GM12801 (cell line): ENCODE results near the gene MARS1.

Source experiments
- TF ChIP-seq, protein P1 (sequence below): IDR thresholded peaks from one replicate; pipeline ENCODE4 v1.5.1; 2011; ENCODE audit warnings: control low read depth; ENCODE audit not compliant: insufficient read length; ENCODE audit errors: extremely low read depth

The MARS1 gene

DNA sequence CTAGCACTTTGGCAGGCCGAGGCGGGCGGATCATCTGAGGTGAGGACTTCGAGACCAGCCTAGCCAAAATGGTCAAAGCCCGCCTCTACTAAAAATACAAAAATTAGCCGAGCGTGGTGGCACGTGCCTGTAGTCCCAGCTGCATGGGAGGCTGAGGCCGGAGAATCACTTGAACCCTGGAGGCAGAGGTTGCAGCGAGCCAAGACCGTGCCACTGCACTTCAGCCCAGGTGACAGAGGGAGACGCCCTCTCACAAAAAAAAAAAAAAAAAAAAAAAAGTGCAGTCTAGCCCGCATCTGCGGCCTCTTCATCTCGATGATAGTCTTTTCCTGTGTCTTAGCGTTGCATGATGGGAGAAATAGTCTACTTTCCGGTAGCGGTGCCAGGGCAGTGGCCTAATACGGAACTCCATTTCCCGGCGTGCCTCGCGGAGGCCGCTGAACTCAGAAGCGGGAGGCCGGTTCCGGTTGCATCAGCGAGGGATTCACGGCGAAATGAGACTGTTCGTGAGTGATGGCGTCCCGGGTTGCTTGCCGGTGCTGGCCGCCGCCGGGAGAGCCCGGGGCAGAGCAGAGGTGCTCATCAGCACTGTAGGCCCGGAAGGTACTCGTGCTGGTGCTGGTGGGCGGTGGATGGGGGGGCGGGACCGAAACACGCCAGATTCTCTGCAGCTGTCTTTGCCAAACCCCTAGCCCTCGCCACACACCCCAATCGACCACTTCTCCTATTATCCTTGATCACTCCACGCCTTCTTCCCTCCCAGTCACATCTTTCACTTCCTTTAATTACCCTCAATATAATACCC is at the start of gene MARS1:
MARS1 (plus strand) TSS at position 472 of the 805 bp plus-strand sequence; CDS start at position 495, 23 bp downstream.
- TF ChIP-seq, protein P1, sequence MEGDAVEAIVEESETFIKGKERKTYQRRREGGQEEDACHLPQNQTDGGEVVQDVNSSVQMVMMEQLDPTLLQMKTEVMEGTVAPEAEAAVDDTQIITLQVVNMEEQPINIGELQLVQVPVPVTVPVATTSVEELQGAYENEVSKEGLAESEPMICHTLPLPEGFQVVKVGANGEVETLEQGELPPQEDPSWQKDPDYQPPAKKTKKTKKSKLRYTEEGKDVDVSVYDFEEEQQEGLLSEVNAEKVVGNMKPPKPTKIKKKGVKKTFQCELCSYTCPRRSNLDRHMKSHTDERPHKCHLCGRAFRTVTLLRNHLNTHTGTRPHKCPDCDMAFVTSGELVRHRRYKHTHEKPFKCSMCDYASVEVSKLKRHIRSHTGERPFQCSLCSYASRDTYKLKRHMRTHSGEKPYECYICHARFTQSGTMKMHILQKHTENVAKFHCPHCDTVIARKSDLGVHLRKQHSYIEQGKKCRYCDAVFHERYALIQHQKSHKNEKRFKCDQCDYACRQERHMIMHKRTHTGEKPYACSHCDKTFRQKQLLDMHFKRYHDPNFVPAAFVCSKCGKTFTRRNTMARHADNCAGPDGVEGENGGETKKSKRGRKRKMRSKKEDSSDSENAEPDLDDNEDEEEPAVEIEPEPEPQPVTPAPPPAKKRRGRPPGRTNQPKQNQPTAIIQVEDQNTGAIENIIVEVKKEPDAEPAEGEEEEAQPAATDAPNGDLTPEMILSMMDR, result no peak

DNA sequence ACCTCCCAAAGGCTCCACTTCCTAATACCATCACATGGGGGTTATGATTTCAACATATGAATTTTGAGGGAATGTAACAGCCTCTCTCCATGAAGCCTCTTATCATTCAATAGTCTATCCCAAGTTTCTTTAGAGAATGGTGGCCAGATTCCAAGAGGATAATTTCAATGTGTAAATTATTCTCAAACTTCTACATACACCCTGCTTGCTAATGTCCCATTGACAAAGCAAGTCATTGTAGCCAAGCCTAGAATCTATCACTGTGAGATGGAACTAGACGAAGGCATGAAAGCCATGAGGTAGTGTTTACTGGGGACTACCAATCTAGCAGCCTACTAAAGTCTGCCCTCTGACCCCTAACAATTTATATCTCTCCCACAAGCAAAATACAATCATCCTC is 49.5 kb upstream of the MARS1 start:
- TF ChIP-seq, protein P1, result no peak

DNA sequence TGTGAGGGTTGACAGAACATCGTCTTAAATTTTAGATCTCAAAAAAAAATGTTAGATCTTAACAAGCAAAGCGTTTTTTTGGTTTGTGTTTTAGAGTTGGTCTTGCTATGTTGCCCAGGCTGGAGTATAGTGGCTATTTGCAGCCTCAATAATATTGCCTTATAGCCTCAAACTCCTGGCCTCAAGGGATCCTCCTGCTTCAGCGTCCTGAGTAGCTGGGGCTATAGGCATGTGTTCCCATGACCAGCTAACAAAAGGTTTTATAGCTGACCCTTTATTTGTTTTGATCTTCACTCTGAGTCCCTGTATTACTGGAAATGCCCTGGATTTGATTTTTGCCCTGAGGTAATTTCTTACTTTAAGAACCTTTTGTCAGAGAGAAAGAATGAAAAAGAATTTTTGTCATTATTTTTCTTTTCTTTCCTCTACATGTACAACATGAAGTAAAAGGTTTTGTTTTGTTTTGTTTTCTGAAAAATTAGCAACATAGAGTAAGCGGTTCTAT is 48.1 kb upstream of the MARS1 start:
- TF ChIP-seq, protein P1, result no peak

DNA sequence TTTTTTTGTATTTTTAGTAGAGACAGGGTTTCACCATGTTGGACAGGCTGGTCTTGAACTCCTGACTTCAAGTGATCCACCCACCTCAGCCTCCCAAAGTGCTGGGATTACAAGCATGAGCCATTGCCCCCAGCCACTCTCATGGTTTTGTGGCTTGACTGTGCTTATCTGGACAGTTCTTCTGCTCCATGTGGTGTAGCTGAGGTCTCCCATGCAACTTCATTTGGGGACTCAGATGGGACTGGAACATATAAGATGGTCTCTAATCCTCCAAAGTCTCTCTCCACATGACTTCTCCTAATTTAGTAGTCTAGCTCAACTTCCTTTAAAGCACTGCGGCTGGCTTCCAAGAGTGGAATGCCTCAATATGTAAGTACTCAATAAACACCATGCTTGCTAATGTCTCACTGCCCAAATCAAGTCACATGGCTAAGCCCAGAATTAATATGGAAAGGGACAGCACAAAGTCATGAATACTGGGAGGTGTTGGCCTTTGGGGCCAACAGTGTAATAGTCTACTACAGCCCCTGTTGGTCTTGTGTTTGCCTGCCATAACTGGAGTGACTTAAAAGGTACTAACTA is 45.9 kb upstream of the MARS1 start:
- TF ChIP-seq, protein P1, result no peak

DNA sequence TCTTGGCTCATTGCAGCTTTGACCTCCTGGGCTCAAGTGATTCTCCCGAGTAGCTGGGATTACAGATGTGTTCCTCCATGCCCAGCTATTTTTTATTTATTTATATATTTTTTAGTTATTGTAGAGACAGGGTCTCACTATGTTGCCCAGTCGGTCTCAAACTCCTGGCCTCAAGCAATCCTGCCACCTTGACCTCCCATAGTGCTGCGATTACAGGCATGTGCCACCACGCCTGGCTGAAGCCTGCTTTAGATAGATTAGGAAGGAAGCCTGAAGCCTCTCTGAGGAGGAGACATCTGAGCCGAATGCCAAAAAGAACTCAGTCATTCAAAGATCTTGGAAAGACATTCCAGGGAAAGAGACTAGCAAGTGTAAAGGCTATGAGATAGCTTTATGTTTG is 43.1 kb upstream of the MARS1 start:
- TF ChIP-seq, protein P1, result no peak

DNA sequence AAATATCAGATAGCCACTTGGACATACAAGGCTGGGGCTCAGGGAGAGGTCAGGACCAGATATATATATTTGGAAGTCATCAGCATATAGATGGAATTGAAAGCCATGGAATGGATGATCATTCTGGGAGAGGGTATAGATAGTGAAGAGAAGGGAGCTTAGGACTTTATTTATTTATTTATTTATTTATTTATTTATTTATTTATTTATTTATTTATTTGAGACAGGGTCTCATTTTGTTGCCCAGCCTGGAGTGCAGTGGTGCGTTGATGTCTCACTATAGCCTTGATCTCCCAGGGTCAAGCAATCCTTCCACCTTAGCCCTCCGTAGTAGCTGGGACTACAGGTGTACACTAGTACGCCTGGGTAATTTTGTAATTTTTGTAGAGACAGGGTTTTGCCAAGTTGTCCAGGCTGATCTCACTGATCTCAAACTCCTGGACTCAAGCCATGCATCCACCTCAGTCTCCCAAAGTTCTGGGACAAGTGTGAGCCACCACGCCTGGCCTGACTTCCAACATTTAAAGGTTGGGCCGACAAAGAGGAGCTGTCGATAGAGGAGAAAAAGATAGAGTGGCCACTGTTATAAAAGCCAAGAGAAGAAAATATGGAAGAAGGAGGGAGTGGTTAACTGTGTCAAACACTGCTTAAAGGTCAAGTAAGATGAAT is 41.4 kb upstream of the MARS1 start:
- TF ChIP-seq, protein P1, result no peak

DNA sequence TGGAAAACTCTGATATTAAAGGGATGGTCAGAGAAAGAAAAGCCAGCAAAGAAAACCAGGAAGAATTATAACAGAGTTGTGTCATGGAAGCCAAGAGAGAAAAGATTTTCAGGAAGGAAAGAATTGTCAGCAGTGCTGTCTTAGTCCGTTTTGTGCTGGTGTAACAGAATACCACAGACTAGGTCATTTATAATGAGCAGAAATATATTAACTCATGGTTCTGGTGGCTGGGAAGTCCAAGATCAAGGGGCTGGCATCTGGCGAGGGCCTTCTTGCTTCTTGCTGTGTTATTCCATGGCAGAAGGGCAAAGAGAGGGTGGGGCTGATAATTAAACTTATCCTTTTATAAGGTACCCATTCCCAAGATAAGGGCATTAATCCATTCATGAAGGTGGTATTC is 39.2 kb upstream of the MARS1 start:
- TF ChIP-seq, protein P1, result no peak
